ENCODE measurements around the gene ATF7IP.
A peak's percentile ranks its signal among the peaks of the same experiment; 100 is the strongest.
"Not testable (repeated sequence)": the region's sequence is repeated elsewhere in the genome, so short reads cannot be mapped to it uniquely, and the experiment has no call there.

Gene ATF7IP, protein sequence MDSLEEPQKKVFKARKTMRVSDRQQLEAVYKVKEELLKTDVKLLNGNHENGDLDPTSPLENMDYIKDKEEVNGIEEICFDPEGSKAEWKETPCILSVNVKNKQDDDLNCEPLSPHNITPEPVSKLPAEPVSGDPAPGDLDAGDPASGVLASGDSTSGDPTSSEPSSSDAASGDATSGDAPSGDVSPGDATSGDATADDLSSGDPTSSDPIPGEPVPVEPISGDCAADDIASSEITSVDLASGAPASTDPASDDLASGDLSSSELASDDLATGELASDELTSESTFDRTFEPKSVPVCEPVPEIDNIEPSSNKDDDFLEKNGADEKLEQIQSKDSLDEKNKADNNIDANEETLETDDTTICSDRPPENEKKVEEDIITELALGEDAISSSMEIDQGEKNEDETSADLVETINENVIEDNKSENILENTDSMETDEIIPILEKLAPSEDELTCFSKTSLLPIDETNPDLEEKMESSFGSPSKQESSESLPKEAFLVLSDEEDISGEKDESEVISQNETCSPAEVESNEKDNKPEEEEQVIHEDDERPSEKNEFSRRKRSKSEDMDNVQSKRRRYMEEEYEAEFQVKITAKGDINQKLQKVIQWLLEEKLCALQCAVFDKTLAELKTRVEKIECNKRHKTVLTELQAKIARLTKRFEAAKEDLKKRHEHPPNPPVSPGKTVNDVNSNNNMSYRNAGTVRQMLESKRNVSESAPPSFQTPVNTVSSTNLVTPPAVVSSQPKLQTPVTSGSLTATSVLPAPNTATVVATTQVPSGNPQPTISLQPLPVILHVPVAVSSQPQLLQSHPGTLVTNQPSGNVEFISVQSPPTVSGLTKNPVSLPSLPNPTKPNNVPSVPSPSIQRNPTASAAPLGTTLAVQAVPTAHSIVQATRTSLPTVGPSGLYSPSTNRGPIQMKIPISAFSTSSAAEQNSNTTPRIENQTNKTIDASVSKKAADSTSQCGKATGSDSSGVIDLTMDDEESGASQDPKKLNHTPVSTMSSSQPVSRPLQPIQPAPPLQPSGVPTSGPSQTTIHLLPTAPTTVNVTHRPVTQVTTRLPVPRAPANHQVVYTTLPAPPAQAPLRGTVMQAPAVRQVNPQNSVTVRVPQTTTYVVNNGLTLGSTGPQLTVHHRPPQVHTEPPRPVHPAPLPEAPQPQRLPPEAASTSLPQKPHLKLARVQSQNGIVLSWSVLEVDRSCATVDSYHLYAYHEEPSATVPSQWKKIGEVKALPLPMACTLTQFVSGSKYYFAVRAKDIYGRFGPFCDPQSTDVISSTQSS

DNA sequence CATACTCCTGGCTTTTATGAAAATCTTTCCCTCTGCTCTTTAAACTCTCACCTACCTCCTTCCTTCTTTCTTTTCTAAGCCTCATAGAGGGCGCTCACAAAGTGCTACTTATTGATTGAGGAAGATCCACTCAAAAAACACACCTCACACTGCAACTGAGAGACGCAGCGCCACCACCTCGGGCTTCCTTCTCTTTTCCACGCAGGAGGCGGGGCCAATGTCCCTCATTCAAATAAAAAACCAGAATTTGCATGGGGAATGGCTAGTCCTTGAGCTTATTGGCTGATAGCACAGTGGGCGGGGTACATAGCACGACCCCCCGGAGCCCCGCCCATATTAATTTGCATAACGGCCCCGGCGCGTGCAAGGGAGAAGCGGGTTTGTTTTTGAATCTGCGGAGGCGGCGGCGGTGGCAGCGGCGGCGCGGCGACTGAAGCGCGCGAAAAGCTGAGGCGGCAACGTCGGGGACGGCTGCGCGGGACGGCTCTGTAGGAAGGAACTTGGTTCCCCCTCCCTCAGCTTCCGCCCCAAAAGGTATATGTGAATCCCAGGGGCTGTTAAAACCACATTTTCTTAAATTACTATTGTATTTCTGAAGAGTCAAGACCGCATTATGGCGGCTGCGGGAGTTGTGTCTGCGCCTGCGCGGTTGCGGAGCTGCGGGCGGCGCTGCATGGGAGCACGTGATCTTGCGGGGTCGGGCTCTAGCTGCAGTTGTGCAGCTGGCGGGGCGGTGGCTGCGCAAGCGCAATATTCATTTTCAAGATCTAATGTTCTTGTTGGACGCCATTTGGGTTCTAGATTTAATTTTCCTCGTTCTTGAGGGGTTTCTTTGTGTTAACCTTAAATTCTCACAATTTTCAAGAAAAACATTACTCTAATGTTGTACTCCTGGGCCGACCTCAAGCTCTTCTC is at the start of gene ATF7IP:
TSS of gene ATF7IP (plus strand) at position 389 of the 915 bp plus-strand sequence. CDS start 58,234 bp downstream, outside the sequence.
- peak; percentile 99 for DNase-seq

- DNase-seq = no peak
These were observed 47.9 kb upstream of the ATF7IP start for GRCh38 chr12:14317362-14318146.

GRCh38 chr12:14319704-14320427 is 45.6 kb upstream of the ATF7IP start:
- not testable (repeated sequence) for DNase-seq

- DNase-seq = no peak
These were observed 43.1 kb upstream of the ATF7IP start for GRCh38 chr12:14322403-14322802.

GRCh38 chr12:14325716-14326343 is 39.7 kb upstream of the ATF7IP start:
- no peak for DNase-seq

DNA sequence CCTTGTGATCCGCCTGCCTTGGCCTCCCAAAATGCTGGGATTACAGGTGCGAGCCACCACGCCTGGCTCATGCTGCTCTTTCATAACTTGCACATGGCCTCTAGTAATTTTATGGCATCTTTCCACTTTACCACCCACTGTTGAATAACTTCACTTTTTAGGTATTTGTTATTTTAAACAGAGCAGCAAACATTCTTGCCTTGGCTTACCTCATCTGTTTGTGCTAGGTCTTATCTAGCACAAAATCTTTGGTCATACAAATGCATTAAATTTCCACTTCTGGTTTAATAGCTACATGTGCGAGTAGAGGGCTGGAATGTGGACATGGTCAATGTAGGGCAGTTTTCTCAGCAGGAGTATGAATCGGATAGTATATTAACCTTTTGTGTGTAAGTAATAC is 38.8 kb upstream of the ATF7IP start:
- DNase-seq = no peak

GRCh38 chr12:14327711-14328110 is 37.8 kb upstream of the ATF7IP start:
- DNase-seq = no peak

- DNase-seq = no peak
These were observed 33.0 kb upstream of the ATF7IP start for GRCh38 chr12:14332482-14332881.

- no peak for DNase-seq
These were observed 25.1 kb upstream of the ATF7IP start for GRCh38 chr12:14340371-14340770.

DNA sequence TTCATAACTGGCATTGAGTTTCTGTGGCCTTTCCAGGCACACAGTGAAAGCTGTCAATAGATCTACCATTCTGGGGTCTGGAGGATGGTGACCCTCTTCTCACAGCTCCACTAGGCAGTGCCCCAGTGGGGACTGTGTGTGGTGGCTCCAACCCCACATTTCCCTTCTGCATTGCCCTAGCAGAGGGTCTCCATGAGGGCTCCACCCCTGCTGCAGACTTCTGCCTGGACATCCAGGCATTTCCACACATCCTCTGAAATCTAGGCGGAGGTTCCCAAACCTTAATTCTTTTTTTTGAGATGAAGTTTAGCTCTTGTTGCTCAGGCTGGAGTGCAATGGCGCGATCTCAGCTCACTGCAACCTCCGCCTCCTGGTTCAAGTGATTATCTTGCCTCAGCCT is 14.0 kb upstream of the ATF7IP start:
- DNase-seq = not testable (repeated sequence)

DNA sequence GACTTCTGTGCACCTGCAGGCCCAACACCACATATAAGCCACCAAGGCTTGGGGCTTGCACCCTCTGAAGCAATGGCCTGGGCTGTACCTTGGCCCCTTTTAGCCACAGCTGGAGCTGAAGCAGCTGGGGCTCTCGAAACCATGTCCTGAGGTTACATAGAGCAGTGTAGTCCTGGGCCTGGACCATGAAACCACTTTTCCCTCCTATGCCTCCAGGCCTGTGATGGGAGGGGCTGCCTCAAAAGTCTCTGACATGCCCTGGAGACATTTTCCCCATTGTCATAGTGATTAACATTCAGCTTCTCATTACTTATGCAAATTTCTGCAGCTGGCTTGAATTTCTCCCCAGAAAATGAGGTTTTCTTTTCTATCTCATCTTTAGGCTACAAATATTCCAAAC is 13.4 kb upstream of the ATF7IP start:
- DNase-seq = not testable (repeated sequence)

DNA sequence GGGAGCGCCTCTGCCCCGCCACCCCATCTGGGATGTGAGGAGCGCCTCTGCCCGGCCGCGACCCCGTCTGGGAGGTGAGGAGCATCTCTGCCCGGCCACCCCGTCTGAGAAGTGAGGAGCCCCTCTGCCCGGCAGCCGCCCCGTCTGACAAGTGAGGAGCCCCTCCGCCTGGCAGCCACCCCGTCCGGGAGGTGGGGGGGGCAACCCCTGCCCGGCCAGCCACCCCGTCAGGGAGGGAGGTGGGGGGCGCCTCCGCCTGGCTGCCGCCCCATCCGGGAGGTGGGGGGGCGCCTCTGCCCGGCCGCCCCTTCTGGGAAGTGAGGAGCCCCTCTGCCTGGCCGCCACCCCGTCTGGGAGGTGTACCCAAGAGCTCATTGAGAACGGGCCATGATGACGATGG is 10.8 kb upstream of the ATF7IP start:
- not testable (repeated sequence) for DNase-seq

- no peak for DNase-seq
These were observed 9.3 kb upstream of the ATF7IP start for GRCh38 chr12:14356147-14356546.

DNA sequence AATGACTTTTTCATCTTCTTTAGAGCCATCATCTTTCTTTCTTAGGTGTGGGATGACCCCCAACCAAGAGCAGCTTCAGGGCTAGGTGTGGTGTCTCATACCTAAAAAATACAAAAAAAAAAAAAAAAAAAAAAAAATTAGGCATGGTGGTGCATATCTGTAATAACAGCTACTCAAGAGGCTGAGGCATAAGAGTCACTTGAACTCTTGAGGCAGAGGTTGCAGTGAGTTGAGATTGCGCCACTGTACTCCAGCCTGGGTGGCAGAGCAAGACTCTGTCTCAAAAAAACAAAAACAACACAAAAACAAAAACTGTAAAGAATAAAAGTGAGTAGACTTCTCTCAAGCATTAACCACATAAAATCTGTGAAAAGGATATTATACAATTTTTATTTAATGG is 8.0 kb upstream of the ATF7IP start:
- DNase-seq = no peak

DNA sequence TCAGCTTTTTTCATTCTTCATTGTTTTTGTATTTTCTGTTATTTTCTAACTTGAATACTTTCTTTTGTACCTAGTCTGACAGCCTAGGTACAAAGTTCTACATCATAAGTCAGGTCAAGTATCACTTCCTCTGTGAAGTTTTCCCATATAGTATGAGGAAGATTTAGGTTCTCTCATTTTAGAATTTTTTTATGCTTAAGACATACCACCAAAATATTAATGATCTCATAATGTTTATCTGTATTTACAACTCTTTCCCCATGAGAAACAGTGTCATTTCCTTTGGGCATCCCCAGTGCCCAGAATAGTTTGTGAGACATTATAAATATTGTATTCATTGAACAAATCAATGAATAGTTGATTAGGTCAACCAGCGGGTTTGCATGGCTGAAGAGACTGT is 3.1 kb upstream of the ATF7IP start:
- DNase-seq = peak; percentile 37

DNA sequence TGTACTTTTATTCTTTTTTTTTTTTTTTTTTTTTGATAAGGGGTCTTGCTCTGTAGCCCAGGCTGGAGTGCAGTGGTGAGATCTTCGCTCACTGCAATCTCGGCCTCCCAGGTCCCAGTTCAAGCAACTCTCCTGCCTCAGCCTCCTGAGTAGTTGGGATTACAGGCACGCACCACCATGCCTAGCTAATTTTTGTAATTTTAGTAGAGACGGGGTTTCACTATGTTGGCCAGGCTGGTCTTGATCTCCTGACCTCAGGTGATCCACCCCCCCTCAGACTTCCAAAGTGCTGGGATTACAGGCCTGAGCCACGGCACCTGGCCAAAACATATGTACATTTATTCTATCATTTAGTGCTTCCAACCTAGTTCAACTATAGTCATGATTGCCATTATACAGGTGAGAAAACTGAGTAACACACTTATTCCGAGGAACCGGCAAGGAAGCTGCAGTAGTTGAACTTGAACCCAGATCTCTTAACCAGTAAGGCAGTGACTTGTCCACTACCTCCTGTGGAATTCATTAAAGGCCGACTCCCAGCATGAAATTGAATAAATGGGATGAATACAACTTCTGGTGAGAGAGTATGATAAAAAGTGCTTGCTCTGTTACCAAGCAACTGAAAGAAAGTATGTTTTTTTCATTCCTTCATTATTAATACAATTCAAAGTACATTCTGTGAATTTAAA is 755 bp upstream of the ATF7IP start:
- DNase-seq = no peak

DNA sequence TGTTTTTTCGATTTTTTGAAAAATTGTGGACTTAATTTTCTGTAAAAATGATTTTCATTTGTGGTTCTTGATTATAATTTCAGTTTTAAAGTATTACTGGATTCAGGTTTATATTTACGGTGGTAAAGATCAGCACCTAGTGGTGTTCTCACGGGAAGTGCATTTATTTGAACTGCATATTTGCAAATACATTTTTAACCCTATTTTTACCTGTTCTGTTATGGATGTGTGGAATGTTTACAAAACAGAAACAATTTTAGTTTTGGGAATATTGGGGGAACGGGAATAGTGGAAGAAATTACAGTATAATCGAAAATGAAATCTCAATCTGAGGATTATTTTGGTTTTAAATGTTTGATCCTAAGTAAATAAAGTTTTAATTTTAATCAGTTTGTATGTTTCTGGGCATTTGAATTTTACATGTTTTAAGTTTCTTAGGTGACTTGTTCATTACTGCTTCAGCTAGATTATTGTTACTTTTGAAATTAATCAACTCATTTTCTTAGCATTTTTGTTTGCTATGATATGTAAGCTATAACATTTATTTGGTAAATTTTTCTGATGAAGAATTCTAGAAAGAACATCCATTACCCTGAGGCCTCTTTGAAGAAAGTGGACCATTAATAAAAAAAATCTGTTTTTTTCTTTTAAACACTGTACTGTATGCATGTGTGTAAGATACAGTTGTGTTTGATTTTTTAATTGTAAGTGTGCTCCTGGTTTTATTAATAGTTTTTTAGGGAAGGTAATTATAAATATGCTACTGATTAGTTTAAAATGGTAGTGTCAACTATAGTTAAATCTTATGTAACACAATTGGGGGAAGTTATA is 942 bp downstream of the ATF7IP start:
- DNase-seq = no peak

GRCh38 chr12:14367040-14367661 is 1.7 kb downstream of the ATF7IP start:
- DNase-seq = peak; percentile 30

All from CD4-positive, alpha-beta T cell treated with Interleukin-15 for 1 hour (primary cell).